ENCODE results near the gene BIRC7.

BIRC7 gene

GRCh38 chr20:63232235-63233060 is 3.3 kb upstream of the BIRC7 start:
- DNase-seq (ENCODE audit: low read depth), result peak; percentile 69
- H3K4me3 ChIP-seq (replicated peaks; ENCODE audit: low read depth, low read length), result no peak overlapping the region
- no peak for TF ChIP-seq CTCF (IDR thresholded peaks at IDR 0.05; ENCODE audit: low read length, missing control alignments)

GRCh38 chr20:63233061-63233344 is 2.7 kb upstream of the BIRC7 start:
- H3K4me3 ChIP-seq (replicated peaks; ENCODE audit: low read depth, low read length), result no peak overlapping the region
- TF ChIP-seq CTCF (IDR thresholded peaks at IDR 0.05; ENCODE audit: low read length, missing control alignments), result no peak
- DNase-seq (ENCODE audit: low read depth), result no peak

GRCh38 chr20:63233924-63234323 is 1.8 kb upstream of the BIRC7 start:
- no peak for DNase-seq (ENCODE audit: low read depth)
- no peak for TF ChIP-seq CTCF (IDR thresholded peaks at IDR 0.05; ENCODE audit: low read length, missing control alignments)
- no peak overlapping the region for H3K4me3 ChIP-seq (replicated peaks; ENCODE audit: low read depth, low read length)

- H3K4me3 ChIP-seq (replicated peaks; ENCODE audit: low read depth, low read length), result no peak overlapping the region
- TF ChIP-seq CTCF (IDR thresholded peaks at IDR 0.05; ENCODE audit: low read length, missing control alignments), result peak; percentile 35
- DNase-seq (ENCODE audit: low read depth), result no peak
These were observed 859 bp upstream of the BIRC7 start for GRCh38 chr20:63234693-63235398.

GRCh38 chr20:63236116-63236837 is 572 bp downstream of the BIRC7 start:
- no peak overlapping the region for H3K4me3 ChIP-seq (replicated peaks; ENCODE audit: low read depth, low read length)
- no peak for DNase-seq (ENCODE audit: low read depth)
- no peak for TF ChIP-seq CTCF (IDR thresholded peaks at IDR 0.05; ENCODE audit: low read length, missing control alignments)

GRCh38 chr20:63238031-63238430 is 2.3 kb downstream of the BIRC7 start:
- DNase-seq (ENCODE audit: low read depth), result no peak
- H3K4me3 ChIP-seq (replicated peaks; ENCODE audit: low read depth, low read length), result no peak overlapping the region
- no peak for TF ChIP-seq CTCF (IDR thresholded peaks at IDR 0.05; ENCODE audit: low read length, missing control alignments)
